22Rv1 (cell line): ENCODE results near the gene VIPR2.
A peak's percentile ranks its signal among the peaks of the same experiment; 100 is the strongest.

ENCODE experiments used
- H3K27ac ChIP-seq: fragments of 450-650 bp; 2 replicates; pipeline ENCODE4 v1.5.1; 2017
- CTCF ChIP-seq: fragments of 450-650 bp; IDR thresholded peaks from 2 replicates; pipeline ENCODE4 v1.5.1; 2017; ENCODE audit warnings: mild to moderate bottlenecking
- ZFX ChIP-seq: fragments of 450-650 bp; IDR thresholded peaks from 2 replicates; pipeline ENCODE4 v1.6.1; 2017; ENCODE audit warnings: antibody characterized with exemption, borderline replicate concordance

Gene VIPR2

GRCh38 chr7:159033473-159033825 lies 111.2 kb downstream of the VIPR2 start:
- H3K27ac ChIP-seq = no peak overlapping the region
- TF ChIP-seq CTCF = no peak

GRCh38 chr7:159032753-159033472 lies 111.8 kb downstream of the VIPR2 start:
- H3K27ac ChIP-seq = no peak overlapping the region
- TF ChIP-seq CTCF (no peak), ZFX (no peak)

DNA sequence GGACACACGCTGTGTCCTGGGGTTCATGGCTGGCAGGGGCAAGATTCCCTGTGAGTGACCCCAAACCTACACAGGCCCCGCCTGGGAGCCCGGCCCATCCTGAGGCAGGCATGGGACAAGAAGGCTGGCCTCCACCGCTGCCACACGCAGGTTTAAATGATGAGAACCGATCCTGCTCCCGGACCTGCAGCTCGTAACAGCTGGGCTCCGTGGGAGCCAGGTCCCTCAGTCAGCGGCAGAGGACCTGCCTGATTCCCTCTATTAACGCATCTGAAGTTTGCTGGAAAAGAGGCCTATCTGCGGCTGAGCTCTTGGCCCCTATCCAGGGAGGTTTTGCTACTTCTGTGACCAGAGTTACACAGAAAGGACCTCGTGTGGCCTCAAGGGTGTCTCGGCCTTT lies 112.3 kb downstream of the VIPR2 start:
- no peak overlapping the region for H3K27ac ChIP-seq
- no peak for TF ChIP-seq ZFX
- no peak for TF ChIP-seq CTCF

DNA sequence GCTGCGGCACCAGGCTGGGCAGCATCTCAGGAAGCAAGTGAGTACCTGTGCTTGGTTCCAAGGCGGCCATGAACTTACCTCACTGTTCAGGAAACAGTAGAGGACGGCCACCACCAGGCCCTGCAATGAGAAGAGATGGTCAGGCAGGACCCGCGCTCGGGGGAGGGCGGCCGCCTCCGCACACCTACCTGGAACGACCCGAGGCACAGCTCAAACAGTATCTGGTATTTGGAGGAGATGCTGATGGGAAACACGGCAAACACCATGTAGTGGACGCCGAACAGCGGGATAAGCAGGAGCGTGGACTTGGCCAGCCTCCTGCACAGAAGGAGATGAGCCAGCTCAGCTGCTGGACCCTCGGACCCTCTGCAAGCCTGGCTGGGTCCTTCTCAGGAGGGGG lies 112.9 kb downstream of the VIPR2 start:
- TF ChIP-seq ZFX = no peak
- no peak for TF ChIP-seq CTCF

DNA sequence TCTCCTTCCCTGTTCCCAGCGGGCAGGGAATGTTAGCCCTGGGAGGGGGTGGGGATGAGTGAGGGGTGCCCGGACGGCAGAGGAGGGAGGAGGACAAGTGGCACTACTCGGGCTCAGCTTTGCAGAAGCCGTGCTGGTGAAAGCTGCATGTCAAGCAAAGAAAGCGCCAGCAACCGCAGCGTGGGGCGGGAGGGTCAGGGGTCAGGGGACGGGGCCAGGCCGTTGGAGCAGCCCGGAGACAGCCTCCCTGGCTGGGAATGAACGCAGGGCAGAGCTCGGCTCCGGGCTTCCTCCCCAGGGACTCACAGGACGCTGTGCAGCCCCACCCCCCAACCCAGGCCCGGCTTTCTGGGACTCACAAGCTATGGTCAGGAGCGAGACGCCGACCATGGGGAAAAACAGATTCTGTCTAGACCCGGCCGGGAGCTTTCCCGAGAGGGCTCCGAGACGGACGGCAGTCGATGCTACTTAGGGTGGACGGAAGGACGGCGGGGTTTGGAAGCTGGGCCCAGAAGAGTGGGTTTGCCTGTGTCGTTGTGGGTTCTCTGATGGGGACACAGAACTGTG lies 113.4 kb downstream of the VIPR2 start:
- H3K27ac ChIP-seq = no peak overlapping the region
- TF ChIP-seq ZFX (no peak), CTCF (no peak)

More for the DNA sequence above, 112.9 kb downstream of the VIPR2 start:
- no peak overlapping the region for H3K27ac ChIP-seq

GRCh38 chr7:159030490-159031134 lies 114.1 kb downstream of the VIPR2 start:
- TF ChIP-seq CTCF = peak; percentile 52
- TF ChIP-seq ZFX = no peak
- H3K27ac ChIP-seq = no peak overlapping the region

GRCh38 chr7:159028508-159029401 lies 115.9 kb downstream of the VIPR2 start:
- no peak overlapping the region for H3K27ac ChIP-seq
- TF ChIP-seq CTCF = no peak
- no peak for TF ChIP-seq ZFX
